ENCODE results near the gene GRM5.
A peak's percentile ranks its signal among the peaks of the same experiment; 100 is the strongest.
"Not testable (repeated sequence)": the region's sequence is repeated elsewhere in the genome, so short reads cannot be mapped to it uniquely, and the experiment has no call there.

The GRM5 gene

DNA sequence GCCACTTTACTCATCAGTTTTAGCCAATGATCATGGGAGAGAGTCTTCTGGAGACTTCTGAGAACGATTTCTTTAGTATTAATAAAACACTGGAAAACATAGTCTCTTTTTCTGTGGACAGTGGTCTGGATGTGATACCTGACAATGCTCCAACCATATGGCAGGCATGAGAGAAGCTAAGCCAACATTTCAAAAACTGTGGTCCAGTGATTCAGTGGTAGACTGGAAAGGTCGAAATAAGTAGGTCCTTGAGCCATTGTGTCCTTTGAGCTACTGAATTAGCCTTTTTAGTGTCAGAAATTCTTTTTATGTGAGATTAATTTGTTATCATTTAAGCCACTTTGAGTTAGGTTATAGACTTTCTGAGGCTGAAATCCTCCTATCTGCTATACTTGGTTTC lies 530.5 kb downstream of the GRM5 start:
- no peak for DNase-seq

- DNase-seq, result not testable (repeated sequence)
Measured at GRCh38 chr11:88534706-88535105, 531.1 kb downstream of the GRM5 start.

DNA sequence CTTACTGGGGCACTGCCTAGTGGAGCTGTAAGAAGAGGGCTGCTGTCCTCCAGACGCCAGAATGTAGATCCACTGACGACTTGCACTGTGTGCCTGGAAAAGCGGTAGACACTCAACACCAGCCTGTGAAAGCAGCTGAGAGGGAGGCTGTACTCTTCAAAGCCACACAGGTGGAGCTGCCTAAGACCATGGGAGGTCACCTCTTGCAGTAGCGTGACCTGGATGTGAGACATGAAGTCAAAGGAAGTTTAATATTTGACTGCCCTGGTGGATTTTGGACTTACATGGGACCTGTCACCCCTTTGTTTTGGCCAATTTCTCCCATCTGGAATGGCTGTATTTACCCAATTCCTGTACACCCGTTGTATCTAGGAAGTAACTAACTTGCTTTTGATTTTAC lies 531.6 kb downstream of the GRM5 start:
- DNase-seq, result no peak

DNA sequence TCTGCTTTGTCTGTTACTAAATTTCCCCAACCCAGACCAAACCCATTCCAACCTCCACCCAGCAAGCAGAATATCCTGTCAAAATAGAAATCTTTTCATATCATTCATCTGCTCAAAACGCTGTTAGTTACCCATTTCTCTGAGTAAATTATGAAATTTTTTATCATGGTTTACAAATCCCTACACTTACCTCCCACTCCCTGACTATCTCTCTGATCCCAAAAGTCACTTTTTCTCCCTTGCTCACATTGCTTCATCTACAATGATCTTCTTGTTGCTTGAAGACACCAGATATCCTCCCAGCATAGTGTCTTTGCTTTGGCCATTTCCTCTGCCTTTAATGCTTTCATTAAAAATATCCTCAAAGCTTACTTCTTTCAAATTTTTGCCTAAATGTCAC lies 532.8 kb downstream of the GRM5 start:
- DNase-seq, result no peak

GRCh38 chr11:88531831-88532230 lies 534.0 kb downstream of the GRM5 start:
- DNase-seq, result no peak

DNA sequence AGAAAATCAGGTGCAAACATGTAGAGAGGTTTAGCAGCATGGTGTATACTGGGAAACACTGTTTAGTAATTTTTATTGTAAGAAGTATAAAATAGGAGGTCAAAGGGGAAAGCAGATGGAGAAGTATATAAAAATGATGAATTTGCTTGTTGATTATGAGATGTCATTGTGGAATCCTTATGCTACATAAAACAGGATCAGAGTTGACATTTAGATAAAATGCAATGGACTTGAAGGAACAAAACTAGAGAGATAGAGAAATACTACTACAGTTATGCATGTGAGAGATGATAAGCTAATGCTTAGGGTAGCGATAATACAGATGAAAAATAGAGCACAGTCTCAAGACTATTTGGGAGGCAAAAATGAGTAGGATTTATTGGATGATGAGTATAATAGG lies 536.4 kb downstream of the GRM5 start:
- no peak for DNase-seq

DNA sequence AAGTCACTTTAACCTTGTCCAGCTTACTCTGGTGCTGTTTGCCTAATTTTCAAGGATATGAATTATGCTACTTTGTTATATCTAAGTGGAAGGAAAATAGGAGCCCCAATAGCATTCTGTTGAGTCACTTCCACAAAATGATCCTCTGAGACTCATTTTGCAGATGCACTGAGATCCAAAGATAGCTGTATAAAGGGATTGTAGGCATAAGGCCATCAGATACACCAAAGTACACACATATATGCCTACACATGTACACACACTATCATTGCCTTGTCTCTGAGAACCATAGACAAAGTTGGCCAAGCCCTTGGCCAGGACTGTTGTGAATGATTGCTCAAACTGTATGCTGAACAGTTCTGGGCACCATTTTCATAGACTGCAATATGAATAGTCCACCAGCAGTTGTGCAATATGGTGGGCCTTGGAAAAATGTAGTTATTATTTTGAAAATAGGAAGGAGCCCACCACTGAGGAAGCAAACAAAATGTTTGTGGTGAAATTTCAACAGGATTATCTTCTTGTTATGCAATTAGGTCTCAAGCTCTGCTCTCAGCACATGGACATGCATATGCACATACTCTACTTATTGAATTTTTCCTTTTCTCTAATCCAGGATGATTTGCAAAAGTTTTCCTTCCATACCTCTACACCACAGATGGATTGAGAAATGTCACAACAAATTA lies 542.3 kb downstream of the GRM5 start:
- DNase-seq, result no peak

- DNase-seq, result no peak
Measured at GRCh38 chr11:88522624-88523385, 543.0 kb downstream of the GRM5 start.

- no peak for DNase-seq
Measured at GRCh38 chr11:88521799-88522201, 544.0 kb downstream of the GRM5 start.

DNA sequence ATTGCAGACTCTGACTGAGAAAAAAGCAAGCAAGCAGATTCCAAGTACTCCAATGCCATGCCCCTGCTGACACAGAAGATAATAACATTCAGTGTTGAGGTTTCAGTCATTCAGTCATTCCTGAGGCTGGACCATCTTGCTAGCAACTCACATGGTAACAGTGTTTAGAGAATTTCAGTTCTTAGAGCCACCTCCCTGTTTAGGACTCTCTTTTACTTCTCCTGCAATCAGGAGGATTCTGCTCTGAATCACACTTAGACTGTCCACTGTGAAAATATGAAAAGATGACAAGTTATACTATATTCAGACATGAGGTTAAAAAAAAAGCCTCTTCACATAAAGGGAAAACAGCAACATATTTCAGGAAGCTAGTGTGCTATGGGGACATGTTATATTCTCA lies 544.4 kb downstream of the GRM5 start:
- DNase-seq, result no peak

DNA sequence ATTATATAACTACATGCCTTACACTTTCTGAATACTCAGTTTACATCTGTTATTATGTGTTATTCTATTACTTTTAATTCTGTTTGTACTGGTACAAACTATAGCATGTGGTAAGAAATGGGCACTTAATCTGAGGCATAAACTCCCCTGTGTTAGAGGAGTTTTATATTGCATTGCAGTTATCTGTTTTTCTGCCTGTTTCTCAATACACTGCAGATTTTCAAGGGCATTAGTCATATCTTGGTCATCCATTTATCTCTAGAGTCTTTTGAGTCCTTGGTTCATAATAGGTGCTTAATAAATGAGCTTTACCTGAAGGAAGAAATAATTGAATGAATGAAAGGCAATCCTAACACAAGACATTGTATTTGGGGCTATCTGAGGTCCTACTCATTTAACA lies 545.4 kb downstream of the GRM5 start:
- no peak for DNase-seq

- no peak for DNase-seq
Measured at GRCh38 chr11:88515002-88515401, 550.8 kb downstream of the GRM5 start.

DNA sequence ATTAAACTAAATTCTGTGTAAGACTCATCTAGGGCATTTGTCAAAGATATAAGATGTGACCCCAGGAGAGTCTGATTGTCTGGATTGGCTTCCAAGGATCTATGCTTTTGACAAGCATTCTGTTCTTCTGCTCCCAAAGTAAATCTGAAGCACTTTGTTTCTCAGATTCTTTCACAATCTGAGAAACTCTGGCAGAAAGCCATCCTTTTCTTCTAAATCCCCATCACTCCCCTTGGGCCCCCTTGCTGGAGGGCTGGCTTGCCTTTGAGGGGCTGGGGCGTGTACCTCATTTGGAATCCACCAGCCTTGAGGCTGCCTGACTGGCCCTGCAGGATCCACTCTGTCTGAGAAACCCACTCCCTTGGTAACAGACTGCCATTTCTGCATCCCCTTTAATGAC lies 554.8 kb downstream of the GRM5 start:
- no peak for DNase-seq

GRCh38 chr11:88508759-88509581 lies 556.8 kb downstream of the GRM5 start:
- peak; percentile 38 for DNase-seq

- DNase-seq, result no peak
Measured at GRCh38 chr11:88508418-88508758, 557.4 kb downstream of the GRM5 start.

DNA sequence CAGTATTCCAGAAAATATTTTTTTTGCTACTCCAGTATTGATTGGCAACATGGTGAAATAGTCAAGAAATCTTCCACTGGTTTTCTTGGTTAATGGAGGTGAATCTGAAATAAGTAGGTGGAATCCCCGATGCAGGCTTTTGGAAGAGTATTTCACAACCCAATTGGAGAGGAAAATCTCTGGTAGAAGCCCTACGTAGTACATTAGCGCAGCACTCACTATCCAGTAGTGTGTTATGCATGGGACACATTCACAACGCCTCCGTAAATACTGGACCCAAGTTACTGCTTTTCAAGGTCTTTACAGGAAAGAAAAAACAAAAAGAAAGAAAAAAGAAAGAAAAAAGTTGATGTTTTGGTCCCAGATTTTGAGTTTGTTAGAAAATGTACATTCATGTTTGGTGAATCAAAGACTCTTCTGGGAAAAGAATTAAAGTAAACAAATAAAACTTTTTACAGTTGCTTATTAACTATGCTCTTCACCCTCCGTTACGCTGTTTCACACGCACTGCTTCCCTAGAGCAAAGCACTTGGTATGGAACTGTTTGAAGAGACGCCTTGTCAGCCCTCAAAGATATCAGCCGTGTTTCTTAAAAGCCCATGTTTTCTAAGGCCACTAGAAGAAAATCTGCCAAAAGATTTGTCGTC lies 557.9 kb downstream of the GRM5 start:
- no peak for DNase-seq

- no peak for DNase-seq
Measured at GRCh38 chr11:88501541-88501940, 564.2 kb downstream of the GRM5 start.

DNA sequence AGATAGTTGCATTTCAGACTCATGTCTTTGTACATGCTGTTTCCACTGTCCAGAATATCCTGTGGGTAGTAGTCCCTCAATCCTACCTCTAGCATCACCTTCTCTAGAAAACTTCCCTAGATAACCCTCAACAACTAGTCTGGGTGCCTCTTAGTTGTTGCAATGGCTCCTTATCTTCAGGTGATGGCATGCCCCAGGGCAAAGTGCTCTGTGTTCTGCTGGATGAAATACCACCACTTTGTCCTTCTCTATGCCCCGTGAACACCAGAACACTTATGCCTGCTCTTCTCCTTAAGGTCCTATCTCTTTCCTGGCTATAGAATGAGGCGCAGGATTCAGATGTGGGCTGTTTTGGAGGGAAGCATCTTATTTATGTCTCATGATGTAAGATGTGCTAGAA lies 569.9 kb downstream of the GRM5 start:
- DNase-seq, result no peak

GRCh38 chr11:88494848-88495247 lies 570.9 kb downstream of the GRM5 start:
- DNase-seq, result no peak

DNA sequence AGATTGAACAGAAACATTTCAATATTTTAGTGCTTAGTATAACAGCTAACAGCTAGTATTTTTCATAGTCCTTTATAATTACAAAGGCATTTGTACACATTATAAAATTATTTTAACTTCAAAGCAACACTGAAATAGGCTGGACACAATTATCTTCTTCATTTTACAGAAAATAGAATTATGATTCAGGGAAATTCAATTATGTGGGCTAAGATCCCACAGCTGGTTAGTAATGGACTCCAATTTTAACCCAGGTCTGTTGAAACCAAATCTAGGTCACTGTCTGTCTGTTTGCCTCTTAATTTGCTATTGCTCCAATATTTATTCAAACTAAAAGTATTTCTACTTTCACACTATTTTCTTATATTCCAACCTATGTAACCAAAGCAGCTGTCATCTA lies 574.1 kb downstream of the GRM5 start:
- DNase-seq, result no peak

GRCh38 chr11:88489030-88489429 lies 576.8 kb downstream of the GRM5 start:
- DNase-seq, result no peak

- DNase-seq, result no peak
Measured at GRCh38 chr11:88487646-88488045, 578.1 kb downstream of the GRM5 start.

GRCh38 chr11:88484873-88485621 lies 580.7 kb downstream of the GRM5 start:
- DNase-seq, result peak; percentile 67
